ENCODE data around the gene KCNAB1.

The KCNAB1 gene

DNA sequence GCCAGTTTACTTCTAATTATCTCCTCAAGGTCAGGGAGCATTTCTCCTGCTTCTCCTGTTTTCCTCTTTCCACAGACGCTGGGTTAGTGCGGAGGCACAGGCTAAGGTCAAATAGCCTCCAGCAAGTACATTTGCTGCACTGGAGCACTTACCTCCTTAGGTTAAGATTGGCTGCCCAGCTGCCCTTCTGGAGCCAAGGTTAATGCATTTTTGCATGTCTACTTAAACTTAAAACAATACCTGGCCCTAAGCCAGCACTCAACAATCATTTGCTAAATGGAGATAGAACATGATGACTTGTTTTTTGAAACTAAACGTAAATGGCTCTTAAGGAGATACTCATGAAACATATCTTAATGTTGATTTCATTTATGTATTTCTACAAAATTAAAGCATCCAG is 351.1 kb downstream of the KCNAB1 start:
- TF ChIP-seq ZNF70 (CRISPR knock-in tag; IDR thresholded peaks at IDR 0.05) (no peak), ISL1 (CRISPR knock-in tag; IDR thresholded peaks at IDR 0.05) (peak; percentile 81), ZFP30 (CRISPR knock-in tag; IDR thresholded peaks at IDR 0.05) (no peak)
- TF ChIP-seq, protein P1, sequence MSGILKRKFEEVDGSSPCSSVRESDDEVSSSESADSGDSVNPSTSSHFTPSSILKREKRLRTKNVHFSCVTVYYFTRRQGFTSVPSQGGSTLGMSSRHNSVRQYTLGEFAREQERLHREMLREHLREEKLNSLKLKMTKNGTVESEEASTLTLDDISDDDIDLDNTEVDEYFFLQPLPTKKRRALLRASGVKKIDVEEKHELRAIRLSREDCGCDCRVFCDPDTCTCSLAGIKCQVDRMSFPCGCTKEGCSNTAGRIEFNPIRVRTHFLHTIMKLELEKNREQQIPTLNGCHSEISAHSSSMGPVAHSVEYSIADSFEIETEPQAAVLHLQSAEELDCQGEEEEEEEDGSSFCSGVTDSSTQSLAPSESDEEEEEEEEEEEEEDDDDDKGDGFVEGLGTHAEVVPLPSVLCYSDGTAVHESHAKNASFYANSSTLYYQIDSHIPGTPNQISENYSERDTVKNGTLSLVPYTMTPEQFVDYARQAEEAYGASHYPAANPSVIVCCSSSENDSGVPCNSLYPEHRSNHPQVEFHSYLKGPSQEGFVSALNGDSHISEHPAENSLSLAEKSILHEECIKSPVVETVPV (CRISPR knock-in tag; IDR thresholded peaks at IDR 0.05), result no peak
- ATAC-seq, result peak; percentile 73

DNA sequence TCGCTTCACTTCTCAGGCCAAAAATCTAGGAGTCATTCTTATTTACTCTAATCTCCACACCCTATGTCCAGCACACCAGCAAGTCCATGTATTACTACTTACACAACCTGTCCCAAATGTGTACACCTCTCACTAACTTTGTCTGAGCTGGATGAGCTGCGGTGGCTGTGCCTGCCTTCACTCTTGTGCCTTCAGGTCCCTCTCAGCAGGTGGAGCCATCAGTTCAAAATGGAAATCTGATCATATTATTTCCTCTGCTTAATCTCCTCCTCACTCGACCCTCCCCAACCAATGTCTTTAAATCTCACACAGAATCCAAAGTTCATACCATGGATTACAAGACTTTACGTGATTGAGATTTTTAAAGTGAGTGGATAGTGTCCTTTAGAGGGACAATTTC is 351.8 kb downstream of the KCNAB1 start:
- no peak for TF ChIP-seq ESRRG (CRISPR knock-in tag; IDR thresholded peaks at IDR 0.05)
- TF ChIP-seq, protein P1 (CRISPR knock-in tag; IDR thresholded peaks at IDR 0.05), result no peak
- TF ChIP-seq, protein P2, sequence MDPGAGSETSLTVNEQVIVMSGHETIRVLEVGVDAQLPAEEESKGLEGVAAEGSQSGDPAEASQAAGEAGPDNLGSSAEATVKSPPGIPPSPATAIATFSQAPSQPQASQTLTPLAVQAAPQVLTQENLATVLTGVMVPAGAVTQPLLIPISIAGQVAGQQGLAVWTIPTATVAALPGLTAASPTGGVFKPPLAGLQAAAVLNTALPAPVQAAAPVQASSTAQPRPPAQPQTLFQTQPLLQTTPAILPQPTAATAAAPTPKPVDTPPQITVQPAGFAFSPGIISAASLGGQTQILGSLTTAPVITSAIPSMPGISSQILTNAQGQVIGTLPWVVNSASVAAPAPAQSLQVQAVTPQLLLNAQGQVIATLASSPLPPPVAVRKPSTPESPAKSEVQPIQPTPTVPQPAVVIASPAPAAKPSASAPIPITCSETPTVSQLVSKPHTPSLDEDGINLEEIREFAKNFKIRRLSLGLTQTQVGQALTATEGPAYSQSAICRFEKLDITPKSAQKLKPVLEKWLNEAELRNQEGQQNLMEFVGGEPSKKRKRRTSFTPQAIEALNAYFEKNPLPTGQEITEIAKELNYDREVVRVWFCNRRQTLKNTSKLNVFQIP (CRISPR knock-in tag; IDR thresholded peaks at IDR 0.05; ENCODE audit: borderline replicate concordance, low read depth), result no peak
- TF ChIP-seq ZFP30 (CRISPR knock-in tag; IDR thresholded peaks at IDR 0.05), result no peak
- TF ChIP-seq ARNTL (CRISPR knock-in tag; IDR thresholded peaks at IDR 0.05; ENCODE audit: borderline replicate concordance, low read depth), result no peak
- no peak for TF ChIP-seq TCF4 (CRISPR knock-in tag; IDR thresholded peaks at IDR 0.05; ENCODE audit: borderline replicate concordance)
- TF ChIP-seq, protein P3, sequence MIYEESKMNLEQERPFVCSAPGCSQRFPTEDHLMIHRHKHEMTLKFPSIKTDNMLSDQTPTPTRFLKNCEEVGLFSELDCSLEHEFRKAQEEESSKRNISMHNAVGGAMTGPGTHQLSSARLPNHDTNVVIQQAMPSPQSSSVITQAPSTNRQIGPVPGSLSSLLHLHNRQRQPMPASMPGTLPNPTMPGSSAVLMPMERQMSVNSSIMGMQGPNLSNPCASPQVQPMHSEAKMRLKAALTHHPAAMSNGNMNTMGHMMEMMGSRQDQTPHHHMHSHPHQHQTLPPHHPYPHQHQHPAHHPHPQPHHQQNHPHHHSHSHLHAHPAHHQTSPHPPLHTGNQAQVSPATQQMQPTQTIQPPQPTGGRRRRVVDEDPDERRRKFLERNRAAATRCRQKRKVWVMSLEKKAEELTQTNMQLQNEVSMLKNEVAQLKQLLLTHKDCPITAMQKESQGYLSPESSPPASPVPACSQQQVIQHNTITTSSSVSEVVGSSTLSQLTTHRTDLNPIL (CRISPR knock-in tag; IDR thresholded peaks at IDR 0.05; ENCODE audit: low read depth), result no peak
- TF ChIP-seq PPARA (CRISPR knock-in tag; IDR thresholded peaks at IDR 0.05; ENCODE audit: borderline replicate concordance), result no peak
- no peak for TF ChIP-seq ZNF565 (CRISPR knock-in tag; conservative IDR thresholded peaks at IDR 0.05; ENCODE audit: low read depth)
- TF ChIP-seq ZNF70 (CRISPR knock-in tag; IDR thresholded peaks at IDR 0.05), result no peak
- TF ChIP-seq TOX (CRISPR knock-in tag; IDR thresholded peaks at IDR 0.05; ENCODE audit: borderline replicate concordance), result no peak
- TF ChIP-seq CSDC2 (CRISPR knock-in tag; IDR thresholded peaks at IDR 0.05), result no peak
- TF ChIP-seq ISL1 (CRISPR knock-in tag; IDR thresholded peaks at IDR 0.05), result no peak
- no peak for TF ChIP-seq GLIS3 (CRISPR knock-in tag; IDR thresholded peaks at IDR 0.05)
- no peak for TF ChIP-seq SNAI2 (CRISPR knock-in tag; IDR thresholded peaks at IDR 0.05)
- no peak for TF ChIP-seq ZNF8 (CRISPR knock-in tag; IDR thresholded peaks at IDR 0.05)
- no peak for TF ChIP-seq BACH2 (CRISPR knock-in tag; IDR thresholded peaks at IDR 0.05; ENCODE audit: borderline replicate concordance)
- TF ChIP-seq OSR1 (CRISPR knock-in tag; IDR thresholded peaks at IDR 0.05), result no peak
- ATAC-seq, result no peak

DNA sequence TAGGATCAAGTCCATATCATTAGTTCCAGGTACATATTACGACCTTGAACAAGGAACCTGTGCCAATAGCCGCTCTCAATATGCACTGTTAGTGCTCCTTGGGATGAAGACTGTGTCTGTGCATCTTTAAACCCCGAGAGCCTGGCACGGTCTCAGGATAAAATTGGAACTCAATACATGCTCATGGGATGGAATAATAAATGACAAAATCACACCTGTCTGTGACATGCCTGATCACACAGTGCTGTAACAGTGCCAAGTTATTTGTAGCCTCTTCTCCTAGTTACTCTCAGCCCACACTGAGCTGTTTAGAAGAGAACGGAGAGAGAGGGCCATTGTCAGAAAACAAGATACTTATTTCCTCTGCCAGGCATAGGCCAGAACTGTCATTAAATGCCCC is 352.3 kb downstream of the KCNAB1 start:
- no peak for ATAC-seq
- TF ChIP-seq, protein P1 (CRISPR knock-in tag; IDR thresholded peaks at IDR 0.05), result no peak
- TF ChIP-seq PPARA (CRISPR knock-in tag; IDR thresholded peaks at IDR 0.05; ENCODE audit: borderline replicate concordance), result no peak
- no peak for TF ChIP-seq ZNF8 (CRISPR knock-in tag; IDR thresholded peaks at IDR 0.05)
- no peak for TF ChIP-seq ARNTL (CRISPR knock-in tag; IDR thresholded peaks at IDR 0.05; ENCODE audit: borderline replicate concordance, low read depth)
- TF ChIP-seq, protein P4, sequence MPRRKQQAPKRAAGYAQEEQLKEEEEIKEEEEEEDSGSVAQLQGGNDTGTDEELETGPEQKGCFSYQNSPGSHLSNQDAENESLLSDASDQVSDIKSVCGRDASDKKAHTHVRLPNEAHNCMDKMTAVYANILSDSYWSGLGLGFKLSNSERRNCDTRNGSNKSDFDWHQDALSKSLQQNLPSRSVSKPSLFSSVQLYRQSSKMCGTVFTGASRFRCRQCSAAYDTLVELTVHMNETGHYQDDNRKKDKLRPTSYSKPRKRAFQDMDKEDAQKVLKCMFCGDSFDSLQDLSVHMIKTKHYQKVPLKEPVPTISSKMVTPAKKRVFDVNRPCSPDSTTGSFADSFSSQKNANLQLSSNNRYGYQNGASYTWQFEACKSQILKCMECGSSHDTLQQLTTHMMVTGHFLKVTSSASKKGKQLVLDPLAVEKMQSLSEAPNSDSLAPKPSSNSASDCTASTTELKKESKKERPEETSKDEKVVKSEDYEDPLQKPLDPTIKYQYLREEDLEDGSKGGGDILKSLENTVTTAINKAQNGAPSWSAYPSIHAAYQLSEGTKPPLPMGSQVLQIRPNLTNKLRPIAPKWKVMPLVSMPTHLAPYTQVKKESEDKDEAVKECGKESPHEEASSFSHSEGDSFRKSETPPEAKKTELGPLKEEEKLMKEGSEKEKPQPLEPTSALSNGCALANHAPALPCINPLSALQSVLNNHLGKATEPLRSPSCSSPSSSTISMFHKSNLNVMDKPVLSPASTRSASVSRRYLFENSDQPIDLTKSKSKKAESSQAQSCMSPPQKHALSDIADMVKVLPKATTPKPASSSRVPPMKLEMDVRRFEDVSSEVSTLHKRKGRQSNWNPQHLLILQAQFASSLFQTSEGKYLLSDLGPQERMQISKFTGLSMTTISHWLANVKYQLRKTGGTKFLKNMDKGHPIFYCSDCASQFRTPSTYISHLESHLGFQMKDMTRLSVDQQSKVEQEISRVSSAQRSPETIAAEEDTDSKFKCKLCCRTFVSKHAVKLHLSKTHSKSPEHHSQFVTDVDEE (CRISPR knock-in tag; IDR thresholded peaks at IDR 0.05), result no peak
- TF ChIP-seq, protein P5, sequence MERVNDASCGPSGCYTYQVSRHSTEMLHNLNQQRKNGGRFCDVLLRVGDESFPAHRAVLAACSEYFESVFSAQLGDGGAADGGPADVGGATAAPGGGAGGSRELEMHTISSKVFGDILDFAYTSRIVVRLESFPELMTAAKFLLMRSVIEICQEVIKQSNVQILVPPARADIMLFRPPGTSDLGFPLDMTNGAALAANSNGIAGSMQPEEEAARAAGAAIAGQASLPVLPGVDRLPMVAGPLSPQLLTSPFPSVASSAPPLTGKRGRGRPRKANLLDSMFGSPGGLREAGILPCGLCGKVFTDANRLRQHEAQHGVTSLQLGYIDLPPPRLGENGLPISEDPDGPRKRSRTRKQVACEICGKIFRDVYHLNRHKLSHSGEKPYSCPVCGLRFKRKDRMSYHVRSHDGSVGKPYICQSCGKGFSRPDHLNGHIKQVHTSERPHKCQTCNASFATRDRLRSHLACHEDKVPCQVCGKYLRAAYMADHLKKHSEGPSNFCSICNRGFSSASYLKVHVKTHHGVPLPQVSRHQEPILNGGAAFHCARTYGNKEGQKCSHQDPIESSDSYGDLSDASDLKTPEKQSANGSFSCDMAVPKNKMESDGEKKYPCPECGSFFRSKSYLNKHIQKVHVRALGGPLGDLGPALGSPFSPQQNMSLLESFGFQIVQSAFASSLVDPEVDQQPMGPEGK (CRISPR knock-in tag; IDR thresholded peaks at IDR 0.05; ENCODE audit: borderline replicate concordance), result no peak
- TF ChIP-seq TOX (CRISPR knock-in tag; IDR thresholded peaks at IDR 0.05; ENCODE audit: borderline replicate concordance), result no peak
- no peak for TF ChIP-seq ZFP30 (CRISPR knock-in tag; IDR thresholded peaks at IDR 0.05)
- TF ChIP-seq TCF4 (CRISPR knock-in tag; IDR thresholded peaks at IDR 0.05; ENCODE audit: borderline replicate concordance), result no peak
- TF ChIP-seq, protein P3 (CRISPR knock-in tag; IDR thresholded peaks at IDR 0.05; ENCODE audit: low read depth), result no peak
